NCI-H2107 treated with DMSO at 0.1 percent for 48 hours (cell line): Measurements from ENCODE around the gene CPS1.

Experiments
- DNase-seq: peaks from one replicate; lab custom pipeline; 2025; ENCODE audit not compliant: unreplicated experiment; lab: John Stamatoyannopoulos, UW

The CPS1 gene

DNA sequence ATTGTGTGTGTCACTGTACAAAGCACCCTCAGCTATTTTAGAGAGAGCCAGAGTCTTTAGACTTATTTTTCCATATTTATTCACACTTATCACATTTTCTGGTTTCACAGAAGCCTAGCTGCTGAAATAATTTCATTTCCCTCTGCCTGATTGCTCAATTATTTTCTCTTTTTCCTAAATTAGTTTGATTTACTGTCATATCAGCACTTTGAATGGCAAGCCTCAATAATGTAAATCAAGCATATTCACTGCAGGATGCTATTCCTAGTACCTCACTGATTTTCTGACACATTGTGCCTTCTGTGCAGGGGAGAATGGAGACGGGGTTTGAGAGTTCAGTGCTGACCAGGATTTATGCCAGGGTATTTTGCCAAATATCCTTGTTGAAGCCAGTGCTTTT, 48.3 kb downstream of the CPS1 start:
- no peak for DNase-seq

DNA sequence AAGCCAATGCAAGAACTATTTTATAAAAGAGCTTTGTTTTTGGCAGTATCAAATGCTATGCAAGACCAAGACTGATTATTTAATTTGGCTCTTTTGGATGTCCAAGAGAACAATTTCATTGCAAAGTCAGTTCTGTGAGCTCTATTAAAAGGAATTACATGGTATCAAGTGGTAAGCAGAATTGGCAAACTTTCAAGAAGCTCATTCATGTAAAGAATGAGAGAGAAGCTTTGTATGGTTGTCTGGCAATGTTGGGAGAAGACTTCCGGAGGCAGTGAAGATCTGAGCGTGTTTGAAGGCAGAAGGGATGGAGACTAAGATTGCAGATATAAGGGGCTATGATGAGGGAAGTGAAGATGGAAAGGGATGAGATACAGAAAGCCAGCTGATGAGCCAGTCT, 49.6 kb downstream of the CPS1 start:
- no peak for DNase-seq

DNA sequence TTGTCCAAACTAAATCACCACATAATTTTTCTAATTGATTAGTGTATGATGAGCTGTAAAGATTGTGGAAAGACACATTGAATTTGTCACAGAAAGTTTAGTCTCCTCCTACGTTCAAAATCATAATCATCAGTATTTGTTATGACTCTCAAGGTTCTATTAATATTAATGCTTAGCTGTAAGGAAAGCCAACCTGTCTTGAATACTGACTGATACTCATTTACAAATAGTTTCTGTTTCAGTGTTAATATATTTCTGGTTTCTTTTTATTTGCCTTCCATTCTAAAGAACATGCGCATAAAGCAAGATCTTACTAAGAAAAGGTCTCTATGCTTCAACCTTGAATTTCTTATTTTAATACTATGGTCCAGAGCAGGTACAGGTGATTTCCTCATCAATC, 55.1 kb downstream of the CPS1 start:
- no peak for DNase-seq

DNA sequence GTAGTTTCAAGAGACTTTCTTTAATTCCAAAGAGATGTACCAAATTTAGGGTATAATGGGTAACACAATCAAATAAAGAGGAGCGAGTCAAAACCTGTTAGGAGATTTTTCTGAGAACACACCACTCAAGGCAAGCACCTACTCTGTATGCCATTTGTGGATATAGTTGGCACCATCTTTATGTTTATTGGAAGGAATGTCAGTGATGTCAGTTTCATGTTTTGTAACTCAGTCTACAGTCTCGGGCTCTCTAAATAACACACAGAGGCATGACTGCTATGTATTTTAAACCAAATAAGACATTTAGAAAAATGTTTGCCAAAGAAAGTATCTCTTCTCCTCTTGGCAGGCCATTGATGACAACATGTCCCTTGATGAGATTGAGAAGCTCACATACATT, 59.7 kb downstream of the CPS1 start:
- no peak for DNase-seq

DNA sequence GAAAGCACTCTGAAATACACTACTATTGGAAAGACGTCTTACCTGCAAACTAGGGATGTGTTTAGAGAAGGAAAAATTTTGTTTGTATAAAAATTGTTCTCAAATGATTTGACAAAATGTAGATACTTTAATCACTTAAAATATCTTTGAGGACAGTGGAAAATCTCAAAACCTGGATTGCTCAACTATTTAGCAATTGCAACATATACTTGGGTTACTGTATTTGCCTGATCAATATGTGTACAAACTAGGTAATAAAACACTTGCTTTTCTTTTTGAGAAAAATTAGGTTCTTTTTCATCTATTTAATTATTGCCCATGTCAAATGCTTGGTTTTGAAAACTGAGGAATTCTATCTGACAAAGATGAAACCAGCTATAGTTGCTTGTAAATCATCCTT, 60.9 kb downstream of the CPS1 start:
- DNase-seq, result no peak

DNA sequence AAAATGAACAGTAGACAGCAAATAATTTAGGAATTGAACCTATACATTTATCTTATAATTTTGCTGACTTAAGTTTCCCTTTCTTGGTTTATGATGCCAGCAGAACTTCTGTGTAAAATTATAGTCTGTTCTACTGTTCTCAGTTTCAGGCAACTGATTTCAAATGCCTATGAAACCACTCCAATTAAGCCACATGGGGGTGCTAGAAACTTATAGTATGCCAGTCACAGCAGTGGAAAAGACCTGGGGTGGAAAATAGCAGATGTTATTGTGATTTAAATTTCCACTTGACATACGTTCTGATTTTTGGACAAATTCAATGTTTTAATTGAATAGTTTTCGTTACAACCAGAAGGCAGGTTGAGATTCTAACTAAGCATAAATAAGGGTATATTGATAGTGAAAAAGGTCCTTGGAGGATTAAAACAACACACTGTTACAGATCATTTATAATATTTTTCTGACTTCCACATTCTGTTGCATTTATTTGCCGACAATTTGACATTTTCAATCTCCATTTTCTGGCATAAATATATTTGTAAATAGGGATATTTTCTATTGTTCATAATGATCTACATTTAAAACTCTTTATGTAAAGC, 61.4 kb downstream of the CPS1 start:
- DNase-seq, result peak; percentile 71

DNA sequence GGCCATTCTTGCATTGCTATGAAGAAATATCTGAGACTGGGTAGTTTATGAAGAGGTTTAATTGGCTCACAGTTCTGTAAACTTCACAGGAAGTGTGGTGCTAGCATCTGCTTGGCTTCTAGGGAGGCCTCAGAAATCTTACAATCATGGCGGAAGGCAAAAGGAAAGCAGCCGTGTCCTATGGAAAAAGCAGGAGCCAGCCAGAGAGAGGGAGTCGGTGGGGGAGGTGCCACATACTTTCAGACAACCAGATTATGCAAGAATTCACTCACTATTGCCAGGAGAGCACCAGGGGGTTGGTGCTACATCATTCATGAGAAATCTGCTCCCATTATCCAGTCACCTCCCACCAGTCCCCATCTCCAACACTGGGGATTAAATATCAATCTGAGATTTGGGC, 64.1 kb downstream of the CPS1 start:
- DNase-seq, result no peak

DNA sequence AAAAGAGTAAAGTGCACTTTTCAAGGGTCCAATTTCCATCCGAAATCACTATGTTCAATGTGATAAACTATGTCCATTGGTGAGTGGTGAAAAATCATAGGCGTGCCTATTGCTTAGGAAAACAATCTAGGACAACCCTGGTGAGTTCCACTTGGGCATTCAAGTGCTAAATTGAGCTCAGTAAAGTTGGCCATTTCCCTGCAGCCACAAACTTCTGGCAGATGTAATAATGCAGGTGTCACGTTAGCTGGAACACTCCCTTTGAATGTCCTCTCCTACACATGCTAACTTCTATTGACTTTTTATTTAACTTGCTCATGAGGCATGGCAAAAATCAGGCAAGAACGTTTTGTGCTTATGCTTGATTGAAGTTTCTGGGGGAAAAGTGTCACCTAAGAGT, 67.1 kb downstream of the CPS1 start:
- DNase-seq, result peak; percentile 86

DNA sequence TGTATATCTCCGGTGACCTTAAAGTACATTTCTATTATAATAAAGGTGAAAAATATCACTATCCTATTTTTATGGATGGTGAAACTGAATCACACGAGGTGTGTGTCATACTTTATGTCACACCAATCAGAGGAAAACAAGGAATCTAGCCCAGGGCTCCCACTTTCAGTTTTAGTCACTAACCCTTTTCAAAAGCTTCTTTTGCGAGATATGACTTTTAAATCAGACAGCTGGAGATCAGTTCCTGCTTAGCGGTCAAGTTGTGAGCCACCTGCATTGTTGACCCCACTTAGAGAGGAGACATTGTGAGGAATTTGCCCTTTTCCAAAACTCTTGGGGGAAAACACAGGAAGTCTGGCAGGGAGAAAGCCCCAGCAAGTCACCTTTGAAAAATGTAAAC, 70.5 kb downstream of the CPS1 start:
- DNase-seq, result no peak

DNA sequence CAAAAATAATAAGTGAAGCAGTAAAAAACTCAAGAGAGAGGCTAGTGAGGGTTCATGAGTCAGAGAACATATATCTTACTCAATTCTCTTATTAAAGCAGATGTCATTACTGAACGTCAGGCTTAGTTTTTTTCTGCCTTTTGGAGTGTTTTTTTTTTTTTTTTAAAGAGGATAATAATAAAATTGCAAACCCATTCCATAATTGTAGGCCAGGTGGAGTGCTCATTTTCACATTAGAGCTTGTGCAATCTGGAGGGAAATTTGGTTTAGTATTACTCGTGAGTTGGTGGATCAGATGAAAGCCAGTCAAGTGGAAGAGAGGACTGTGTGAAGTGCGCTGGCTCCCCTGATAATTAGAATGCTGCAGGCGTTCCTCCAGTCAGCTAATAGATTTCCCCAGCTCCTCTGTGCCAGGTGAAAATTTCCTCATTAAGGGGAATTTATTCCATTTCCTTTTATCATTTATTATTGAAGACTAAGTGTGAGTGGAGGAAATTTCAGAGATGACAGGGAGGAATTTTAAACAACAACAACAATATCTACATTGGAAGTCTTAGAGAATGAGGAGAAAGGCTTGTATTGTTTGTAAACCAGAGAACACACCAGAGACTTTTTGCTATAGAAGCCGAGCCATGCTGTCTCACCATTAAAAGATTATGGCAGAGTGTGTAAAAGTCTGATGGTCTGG, 74.6 kb downstream of the CPS1 start:
- peak; percentile 98 for DNase-seq

DNA sequence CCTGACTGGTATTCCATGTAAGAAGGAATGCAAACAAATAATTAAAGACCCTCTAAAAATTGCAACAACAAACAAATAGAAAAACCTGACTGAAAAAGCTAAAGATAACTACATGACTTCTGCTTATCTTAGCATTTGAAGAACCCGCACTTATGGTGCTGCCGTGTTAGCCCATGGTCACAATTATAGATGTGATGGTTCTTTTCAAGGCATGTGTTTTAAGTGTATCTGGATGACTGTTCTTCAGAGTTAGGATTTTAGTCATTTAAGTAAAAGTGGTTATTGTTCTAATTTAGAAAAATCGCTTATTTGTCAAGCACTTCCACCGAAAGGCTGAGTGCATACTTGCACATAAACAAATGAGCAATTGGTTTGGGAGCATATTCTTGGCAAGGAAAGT, 77.3 kb downstream of the CPS1 start:
- no peak for DNase-seq

DNA sequence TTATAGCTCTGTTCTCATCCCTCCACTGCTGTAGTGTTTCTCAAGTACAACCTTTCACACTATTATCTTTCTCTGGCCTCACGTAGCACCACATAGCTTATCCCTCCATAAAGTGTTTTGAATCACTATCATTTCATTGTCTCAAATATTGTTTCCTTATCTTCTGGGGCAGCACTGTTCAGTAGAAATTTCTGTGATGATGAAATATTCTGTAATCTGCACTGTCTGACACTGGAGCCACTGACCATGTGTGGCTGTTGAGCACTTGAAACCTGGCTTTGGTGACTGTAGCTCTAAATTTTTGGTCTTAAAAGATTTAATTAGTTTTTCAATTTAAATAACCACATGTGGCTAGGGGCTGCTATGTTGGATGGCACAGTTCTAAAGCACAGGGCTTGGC, 78.9 kb downstream of the CPS1 start:
- DNase-seq, result no peak

DNA sequence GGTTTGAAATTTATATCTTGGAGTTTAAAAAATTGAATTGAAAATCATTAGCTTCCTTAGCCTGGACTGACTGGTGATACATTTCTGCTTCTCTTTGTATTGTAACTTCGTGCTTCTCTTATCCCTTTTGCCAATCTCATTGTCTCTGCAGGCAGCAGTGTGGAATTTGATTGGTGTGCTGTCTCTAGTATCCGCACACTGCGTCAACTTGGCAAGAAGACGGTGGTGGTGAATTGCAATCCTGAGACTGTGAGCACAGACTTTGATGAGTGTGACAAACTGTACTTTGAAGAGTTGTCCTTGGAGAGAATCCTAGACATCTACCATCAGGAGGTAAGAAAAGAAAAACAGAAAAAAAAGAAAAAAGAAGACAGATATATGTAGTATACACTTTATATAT, 85.9 kb downstream of the CPS1 start:
- DNase-seq, result no peak

DNA sequence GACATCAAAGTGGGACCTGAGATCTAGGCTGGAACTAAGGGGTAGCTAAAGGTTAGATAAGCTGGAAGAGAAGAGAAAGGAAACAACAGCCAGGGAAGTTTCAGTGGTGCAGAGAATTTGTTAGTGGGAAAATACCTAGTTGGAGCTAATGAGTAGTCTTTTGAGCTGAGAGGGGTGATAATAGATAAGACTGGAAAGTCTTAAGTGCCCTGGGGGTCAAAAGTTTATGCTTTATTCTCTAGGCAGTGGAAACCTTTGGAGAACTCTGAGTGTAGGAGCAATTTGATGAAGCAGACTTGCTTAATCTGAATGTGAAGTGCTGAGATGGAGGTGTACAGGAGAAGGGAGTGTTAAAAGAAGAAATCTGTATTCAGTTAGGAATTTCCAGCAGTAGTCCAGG, 90.8 kb downstream of the CPS1 start:
- DNase-seq, result no peak

DNA sequence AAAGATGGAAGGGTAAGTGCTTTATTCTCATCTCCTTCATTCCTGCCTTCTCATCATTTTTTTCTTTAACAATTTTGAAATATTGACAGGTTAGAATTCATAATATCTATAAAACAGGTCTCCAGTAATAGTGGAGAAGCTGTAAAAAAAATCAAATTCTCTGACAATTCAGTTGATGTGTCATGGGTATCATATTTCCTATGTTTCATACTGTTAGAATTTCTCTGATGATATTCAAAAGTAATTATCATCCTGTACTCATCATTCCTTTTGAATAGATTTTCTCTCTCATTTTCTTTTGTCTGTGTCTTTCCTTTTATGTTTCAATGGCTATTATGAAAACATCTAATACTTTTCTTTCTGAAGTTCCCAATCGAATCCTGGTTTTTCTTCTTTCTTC, 97.7 kb downstream of the CPS1 start:
- no peak for DNase-seq

DNA sequence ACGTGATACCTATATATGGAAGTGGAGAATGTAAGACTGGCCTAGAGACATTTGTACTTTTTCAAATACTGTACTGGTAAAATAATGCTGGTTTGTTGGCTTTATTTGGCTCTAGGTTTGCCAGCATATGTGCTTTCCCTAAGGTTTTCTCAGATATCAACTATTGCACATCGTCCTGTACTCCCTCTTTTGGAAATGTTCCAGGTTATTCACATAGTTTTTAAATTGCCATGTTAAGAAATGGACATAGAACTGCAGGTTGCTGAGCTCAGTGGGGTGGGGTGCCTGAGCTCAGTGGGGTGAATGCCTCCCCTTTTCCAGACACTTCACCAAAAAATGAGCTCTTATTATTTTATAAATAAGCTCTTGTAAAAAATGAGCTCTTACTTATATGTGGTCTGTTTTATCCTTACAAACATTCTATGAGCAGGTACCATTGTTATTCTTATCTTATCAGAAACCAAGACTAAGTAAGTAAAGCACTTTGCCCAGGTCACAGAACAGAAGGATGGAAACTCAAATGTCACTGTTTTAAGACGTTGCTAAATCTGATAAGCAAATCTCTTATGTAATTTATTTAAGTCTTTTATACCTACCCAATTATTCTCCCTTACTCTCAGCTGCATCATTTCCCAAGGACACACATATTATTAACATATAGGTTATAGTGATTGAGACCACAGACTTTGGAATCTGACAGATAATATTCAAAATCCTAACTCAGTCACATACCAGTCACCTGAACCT, 99.0 kb downstream of the CPS1 start:
- no peak for DNase-seq

DNA sequence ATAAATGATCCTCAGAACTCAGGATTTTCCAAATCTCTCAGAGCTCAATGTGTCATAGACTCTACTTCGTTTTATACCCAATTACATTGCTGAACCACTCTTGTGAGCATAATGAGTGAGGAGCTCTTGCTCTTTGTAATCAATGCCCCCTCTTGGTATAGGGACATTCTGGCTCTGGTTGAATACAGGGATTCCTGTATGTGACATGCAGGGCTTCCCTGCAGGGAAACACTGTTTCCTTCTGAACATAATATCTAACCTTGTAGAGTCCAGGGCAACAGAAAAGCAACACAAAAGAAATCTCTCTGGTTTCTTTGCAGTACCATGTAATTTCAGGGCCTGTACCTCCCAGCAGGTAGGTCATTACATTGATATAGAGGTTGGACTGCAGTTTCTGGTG, 101.5 kb downstream of the CPS1 start:
- DNase-seq, result no peak

DNA sequence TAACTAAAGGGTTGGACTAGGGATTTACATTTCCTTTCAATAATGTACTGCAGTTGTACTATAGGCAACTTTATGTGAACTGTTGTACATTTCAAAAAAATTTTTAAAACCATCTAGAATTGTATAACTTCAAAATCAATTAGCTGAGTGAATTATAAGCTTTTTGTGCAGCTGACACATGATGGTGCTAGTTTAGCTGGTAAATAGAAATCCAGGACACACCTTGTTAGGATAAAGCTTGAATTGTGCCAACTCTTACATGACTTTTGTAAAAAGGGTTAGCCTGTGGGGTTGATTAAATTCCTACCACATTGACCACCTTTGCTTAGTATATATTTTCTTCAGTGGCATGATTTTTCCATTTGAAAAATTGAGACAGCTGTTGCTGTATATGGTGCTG, 104.4 kb downstream of the CPS1 start:
- DNase-seq, result no peak

DNA sequence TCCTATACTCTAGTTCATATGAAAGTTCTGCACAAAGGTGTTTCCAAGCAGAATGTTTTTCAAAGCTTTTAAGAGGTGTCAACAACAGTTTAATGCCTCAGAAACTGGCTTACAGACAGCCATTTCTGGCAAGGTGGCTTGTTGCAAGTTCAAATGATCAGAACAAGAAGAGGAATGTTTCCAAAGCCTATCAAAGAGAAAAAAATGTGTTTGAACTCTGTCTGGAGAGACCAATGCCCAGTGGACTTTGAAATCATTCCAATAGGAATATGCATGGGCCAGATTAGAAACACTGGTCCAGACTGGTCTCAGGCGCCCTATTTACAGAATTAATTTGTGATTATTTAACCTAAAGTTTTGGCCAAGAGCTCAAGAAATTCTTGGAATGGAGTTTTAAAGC, 106.2 kb downstream of the CPS1 start:
- no peak for DNase-seq

DNA sequence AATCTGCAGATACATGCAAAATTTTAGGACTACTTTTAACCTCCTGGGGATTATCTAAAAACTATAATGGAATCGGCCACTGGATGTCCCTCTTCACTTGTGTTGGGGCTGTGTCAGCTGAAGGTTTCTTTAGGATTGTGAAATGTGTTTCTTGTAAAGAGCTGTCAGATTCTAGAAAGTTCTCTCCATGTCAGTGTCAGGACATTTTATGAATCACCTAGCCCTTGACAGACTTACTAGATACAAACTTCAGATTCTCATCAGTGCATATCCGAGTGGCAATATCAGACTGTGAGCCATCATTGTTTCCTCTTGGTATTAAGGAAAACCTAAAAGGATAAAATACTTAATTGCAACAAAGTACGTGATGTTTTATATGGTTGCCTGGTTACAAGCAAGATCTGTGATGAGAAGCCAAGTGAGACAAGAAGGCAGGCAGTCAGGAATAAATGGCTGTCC, 107.3 kb downstream of the CPS1 start:
- DNase-seq, result peak; percentile 41

DNA sequence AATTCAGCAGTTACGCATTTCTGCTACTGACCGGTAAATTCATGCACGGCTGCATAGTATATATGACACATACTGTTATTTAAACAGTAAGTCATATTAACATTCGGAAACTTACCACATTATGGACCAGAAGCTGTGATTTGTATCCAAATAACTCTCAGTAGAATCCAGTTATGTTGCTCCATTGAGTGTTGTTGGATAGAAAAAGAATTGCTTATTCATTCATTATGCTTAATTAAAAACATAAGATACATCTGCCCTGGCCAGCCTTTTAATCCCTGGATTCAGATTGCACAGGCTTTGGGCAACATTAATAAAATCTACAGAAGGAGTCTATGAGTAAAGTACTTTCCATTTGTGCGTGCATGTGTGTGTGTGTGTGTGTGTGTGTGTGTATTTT, 111.3 kb downstream of the CPS1 start:
- DNase-seq, result no peak

DNA sequence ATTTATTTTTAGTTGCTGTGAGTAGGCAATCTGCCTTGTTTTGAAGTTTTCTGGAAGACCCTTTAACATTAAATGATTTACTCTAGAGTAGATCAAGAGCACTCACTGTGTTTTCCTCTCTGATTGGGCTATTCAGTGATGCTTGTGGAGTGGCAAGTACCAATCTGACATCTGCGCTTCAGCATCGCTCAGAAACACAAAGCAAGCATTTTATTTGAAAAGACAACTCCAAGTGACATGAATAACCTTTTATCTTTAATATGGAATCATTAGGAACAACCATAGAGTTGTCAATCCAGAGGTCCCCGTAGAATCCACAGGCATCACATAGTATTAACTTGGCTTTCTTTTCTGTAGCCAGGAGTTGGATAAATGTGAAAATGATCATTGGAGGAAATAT, 114.7 kb downstream of the CPS1 start:
- DNase-seq, result no peak
